DMS53 treated with DMSO at 0.1 percent for 48 hours (cell line): ENCODE measurements around the gene MYH9.

Source experiments
- DNase-seq: peaks from one replicate; lab custom pipeline; 2025; ENCODE audit not compliant: unreplicated experiment; lab: John Stamatoyannopoulos, UW

MYH9 gene

DNA sequence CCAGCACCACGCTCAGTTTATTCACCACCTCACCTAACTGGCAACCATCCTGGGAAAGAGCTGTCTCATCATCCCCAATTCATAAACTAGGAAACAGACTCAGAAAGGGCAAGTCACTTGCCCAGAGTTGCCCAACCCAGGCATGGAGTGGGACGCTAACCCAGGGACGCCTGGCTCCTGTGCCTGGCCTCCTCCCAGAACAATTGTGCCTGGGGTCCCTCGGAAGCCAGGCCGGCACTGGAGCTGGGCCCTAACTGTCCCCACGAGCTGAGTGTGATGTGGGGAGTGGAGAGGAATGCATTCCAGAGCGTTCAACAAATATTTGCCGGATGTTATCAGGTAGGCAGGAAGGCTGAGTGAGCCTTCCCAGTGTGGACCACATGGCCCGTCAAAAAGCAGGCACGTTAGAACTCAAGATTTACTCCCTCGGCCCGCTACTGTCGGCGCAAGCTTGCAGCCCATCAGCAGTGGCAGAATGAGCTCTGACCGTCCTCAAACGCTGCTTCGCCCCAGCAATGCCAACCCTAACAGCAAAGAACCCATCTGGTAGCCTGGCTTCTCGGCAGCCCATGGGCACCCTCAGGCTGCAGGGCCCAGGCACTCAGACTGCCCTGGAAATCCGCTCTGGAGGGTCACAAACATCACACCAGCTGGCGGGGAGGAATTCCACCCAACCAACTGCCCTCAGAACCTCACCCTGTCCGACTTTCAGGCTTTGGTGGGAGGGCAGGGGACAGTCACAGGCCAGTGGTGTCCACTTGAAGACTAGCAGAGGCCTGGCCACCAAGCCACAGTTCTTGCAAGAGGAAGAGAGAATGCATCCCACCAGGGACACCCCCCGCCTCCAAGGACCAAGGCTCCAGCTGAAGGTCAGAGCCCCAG, 35.6 kb downstream of the MYH9 start:
- DNase-seq, result no peak

DNA sequence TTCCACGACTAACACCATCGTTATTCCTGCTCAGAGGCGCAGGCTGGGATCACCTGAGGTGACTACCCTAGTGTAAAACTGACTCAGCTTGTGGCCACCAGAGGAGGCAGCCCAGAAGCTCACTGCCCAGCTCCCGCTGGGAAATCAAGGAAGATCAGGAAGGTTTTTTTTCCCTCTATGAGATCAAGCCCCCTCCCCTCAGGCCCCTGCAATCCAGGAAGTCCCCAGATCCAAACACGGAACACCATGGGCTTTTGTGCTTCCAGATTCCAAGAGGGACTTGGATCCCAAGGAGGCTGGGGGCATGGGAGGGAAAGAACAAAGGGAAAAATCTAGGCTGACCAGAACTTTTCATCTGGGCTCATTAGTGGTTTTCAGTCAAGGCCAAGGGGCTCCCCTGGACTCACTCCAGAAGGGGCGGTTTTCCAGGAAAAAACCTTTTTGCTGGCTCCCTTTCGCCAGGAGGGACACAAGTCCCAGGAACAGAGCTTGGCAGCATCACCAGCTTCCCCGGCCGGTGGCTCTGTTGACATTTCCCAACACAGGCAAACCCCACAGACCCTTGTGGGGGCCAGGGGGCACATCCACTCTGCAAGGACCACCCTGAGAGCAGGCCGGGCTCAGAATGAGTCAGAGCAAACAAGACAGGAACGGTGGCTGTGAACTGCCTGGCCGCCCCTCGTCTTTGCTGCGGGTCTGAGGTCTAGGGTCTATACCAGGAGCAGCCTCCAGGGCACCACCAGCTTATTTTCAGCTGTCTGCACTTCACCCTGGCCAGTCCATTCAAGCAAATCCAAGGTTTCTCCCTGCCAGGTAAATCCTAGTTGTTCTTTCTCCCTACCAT, 36.8 kb downstream of the MYH9 start:
- DNase-seq, result no peak

DNA sequence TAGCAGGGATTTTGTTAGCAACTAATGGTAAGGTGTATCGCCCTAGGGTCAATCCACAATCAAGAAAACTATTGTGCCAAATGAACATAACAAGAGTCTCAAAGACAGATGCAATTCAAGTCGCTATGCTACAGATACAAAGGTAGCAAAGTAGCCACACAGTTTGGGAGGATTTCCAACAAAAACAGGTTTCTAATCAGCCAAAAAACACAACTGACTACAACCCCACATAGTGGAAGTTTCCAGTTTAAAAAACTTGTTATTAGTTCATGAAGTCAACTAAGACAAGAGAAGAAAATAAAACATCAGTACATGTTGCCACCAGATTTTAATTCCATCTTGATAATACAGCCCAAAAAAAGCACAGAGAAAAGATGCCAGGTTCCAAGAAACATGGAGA, 38.0 kb downstream of the MYH9 start:
- DNase-seq, result no peak

DNA sequence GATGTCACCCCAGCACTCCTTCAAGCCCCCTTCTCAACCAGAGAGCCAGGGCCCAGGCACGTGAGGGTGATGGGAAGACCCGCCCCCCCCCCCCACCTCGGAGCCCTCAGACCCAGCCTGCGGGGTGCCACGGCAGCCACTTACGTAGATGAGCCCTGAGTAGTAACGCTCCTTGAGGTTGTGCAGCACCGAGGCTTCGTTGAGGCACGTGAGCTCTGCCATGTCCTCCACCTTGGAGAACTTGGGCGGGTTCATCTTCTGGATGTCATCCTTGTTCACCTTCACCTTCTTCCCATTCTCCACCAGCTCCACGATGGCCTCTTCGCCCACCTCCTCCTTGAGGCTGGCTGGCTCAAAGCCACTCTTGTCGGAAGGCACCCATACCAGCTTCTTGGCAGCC, 39.0 kb downstream of the MYH9 start:
- no peak for DNase-seq

DNA sequence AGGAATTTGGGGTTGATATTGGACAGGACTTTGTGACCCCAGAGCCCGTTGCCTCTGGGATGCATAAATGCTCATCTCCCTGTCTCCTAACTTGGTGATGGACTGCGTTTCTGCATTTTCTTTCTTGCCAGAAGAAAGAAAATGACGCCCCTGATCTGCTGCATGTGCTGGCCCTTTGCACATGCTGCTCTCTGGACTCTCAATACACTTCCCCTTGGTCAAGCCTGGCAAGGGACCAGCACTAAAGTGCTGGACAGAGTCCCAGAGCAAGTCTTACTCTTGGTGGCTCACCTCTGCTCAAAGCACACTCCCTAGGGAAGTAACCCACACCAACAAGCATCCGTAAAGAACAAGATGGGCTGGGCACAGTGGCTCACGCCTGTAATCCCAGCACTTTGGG, 40.7 kb downstream of the MYH9 start:
- no peak for DNase-seq

DNA sequence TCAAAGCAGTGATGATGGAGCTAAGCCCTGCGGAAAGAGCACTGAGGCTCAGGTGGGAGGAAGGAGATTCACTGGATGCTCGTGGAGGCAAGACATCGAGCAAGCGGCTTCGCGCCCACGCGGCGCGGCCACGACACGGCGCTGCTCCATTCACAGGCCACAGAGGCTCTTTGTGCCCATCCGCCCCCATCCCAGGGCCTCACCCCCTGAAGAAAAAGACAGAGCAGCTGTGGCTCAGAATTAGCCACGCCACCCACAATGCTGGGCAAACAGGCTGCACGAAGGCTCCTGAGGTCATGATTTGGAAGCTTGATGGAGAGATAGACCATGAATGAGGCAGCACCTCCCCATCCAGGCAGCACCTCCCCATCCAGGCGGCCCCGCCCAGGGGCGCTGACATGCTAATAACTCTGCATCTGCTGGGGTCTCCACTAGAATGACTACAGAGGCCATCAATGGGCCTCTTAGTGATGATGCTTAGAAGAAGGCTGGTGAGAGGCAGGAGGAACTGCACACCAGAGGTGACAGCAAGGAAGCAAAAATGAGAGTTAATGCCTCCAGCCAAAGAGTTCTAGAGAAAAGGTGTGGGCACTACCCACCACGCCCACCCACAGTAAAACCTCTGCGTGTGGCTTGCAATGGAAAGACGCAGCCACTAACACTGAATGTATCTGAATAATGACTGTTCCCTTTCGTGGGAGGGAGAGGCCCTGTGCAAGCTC, 43.5 kb downstream of the MYH9 start:
- DNase-seq, result no peak

DNA sequence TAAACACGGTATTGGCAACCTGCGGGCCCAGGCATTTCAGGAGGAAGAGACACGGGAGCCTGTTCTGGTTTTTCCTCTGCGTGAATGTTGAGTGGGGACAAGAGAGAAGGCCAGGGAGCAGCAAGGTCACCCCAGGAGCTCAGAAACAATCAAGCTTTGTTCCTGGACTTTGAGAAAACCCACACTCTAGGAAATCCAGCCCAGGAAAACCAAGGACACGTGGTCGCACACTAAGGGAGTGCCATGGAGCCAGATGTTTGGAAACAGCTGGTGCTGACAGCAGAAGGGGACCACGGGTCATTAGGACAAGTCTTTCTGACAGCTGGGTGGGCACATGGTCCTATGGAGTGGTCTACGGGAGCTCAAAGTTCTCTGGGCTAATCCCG, 44.1 kb downstream of the MYH9 start:
- no peak for DNase-seq

DNA sequence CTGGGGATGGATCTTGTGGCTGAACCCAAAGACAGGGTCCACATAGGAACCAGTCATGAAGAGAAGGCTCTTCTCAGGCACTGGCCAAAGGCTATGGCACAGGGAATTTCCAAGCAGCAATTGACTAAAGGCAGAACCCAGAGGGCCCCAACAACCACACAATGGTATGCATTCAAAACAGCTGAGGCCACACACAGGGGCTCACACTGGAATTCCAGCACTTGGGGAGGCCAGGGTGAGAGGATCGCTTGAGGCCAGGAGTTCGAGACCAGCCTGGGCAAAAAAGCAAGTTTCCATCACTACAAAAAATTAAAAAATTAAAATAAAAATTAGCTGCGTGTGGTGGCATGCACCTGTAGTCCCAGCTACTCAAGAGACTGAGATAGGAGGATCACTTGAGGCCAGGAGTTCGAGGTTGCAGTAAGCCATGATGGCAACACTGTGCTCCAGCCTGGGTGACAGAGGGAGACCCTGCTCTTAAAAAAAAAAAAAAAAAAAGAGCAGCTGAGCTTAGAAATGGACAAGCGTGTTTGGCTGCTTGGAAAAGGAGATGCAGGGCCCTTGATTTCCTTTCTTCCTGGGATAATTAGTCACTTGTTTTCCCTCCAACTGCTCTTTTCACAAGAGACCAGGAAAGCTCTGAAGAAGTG, 44.6 kb downstream of the MYH9 start:
- no peak for DNase-seq

DNA sequence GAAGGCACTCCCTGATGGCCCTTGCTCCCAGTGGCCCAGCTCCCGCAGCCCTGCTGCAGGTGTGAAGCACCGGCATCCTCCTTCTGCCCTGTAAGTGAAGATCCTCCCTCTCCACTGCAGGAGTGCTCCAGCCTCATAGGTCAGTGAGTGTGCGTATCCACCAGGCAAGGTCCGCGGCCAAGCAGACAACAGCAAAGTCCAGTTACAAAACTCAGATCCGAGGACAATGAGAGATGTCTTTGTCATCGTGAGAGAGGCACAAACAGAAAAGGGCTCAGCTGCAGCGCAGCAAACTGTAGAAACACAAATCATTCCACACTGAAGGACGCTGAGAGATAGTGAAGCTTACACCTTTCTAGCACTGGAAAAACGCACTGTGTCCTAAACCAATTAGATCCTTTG, 46.1 kb downstream of the MYH9 start:
- no peak for DNase-seq

DNA sequence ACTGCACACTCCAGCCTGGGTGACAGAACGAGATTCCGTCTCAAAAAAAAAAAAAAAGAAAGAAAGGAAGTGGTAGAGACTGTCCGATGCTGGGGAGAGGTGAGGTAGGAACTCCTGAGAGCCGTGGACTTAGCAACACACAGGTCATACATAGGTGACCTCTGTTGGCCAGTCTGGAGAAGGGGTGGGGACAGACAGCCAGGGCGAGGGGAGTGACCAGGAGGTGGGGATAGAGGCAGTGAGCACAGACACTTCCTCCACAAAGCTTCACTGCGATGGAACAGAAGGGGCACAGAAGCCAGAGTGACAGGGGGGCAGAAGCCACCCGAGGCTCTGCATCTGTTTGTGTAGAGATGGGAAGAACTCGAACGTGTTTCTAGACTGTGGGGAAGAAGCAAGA, 47.1 kb downstream of the MYH9 start:
- no peak for DNase-seq

DNA sequence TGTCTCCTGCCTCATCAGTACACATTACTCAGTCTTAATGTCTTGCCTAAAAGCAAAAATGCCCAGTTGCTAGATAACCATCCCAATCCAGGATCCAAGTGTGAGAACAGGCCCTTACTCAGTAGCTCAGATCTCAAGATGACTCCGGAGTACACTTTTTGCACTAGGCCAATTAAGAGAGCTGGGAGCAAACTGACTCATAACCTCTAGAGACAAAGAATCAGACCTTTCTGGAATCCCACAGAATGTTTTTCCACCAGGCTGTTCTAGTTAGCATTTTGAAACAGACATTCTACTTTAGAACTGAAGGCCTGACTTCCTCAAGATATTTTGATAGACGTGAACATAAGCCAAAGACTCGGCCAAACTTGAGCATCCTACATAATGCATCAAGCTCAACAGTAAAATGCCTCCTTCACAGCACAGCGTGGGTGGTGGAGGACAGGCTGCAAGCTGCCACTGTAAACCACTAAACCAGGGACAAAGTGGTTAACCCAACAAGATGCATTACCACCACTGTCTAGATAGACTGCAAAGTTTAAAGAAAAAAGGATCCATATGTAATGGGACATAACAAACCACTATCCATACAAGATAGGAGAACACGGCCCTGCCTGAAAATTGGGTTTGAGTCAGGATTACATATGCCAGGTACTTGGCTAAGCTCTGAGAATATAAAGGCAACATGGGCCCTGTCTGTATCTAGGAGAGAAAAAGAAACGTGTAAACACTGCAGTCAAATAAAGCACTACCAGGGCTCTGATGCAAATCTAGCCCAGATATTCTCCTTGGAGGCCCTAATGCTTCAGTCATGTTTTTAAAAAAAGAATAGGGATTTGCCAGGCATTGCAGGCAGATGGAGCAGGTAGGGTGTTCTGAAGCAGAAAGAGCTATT, 48.3 kb downstream of the MYH9 start:
- DNase-seq, result no peak

DNA sequence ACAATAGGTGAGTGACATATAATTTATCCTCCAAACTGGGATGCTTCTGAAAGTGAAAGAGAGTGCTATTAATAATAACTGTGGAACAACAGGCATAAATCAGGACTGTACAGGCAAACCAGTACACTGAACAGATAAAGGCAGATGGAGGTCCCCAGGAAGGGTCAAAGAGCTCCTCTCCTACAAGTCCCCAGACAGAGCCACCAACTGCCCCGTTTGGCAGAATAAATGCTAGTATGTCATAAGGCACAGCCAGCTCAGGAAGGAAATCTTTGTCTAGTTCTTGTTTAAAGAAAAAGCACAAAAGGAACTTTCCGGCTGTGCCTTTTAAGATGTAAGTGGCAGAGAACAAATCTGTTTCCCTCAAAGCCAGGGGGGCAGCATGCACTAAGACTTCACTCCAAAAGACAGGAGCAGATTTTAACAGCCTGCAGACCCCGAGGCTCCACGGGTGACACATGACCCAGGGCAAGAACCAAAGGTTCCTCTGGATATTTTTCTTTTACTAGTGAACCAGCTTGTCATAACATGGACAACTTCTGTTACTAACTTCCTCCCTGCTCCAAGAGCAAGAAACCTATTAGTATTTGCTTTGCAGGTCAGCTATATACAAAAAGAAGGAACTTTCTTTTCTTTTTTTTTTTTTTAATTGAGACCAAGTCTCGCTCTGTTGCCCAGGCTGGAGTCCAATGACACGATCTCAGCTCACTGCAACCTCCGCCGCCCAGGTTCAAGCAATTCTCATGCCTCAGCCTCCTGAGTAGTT, 50.2 kb downstream of the MYH9 start:
- DNase-seq, result no peak

DNA sequence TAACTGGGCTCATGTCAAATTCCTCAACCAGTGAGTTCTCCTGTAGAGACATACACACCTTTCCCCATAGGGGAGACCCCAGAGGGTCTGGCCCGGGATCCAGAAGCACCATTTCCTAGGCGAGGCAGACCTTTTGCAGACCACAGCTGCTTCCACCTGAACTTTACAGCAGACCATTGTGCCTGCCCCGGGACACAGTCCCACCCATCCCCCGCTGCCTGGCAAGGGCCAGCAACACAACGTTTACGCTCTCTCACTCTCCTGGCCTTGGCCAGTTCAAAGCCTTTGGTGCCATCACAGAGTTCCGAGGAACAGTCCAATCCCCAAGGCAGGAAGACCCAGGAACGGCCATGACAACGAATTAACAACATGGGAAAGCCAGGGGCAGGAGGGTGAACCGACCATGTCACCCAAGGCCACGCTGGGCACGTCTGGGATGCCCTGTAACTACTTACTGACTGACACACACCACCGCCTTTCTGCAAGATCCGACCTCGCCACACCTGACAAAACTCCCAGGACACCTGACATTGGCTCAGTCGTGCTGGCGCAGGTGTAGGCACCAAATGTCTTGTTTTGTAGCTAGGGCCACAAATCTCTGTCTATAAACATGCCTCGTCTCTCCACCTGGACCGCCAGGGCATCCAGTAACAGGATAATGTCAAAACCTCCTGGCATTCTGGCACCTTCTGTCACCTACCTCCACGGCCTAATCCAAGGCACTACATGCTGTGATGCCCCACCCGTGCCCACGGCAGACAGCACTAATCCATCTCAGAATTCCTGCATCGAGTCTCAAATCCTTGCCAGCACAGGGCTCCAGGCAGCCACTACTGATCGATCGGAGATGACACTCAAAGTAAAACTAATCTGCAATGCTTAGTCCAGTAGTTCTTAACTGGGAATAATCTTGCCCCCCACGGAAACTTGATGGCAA, 51.3 kb downstream of the MYH9 start:
- no peak for DNase-seq

DNA sequence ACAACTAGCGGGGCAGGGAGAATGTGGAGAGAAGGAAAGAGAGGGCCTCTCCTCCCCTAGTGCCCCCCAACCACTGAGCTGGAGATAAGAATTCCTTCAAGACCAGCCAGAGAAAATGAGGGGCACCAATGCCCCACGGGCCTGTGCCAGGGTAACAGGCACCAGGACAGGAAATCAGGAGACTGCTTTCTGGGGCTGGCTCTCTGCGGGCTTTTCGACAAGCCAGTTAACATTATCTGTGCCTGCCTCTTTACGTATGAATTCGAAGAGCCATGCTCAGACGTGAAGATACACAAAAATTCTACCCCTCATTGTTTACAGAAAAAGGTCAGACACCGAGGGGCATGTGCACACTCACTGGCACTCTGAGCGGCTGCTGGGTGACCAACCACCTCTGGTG, 52.1 kb downstream of the MYH9 start:
- DNase-seq, result no peak

DNA sequence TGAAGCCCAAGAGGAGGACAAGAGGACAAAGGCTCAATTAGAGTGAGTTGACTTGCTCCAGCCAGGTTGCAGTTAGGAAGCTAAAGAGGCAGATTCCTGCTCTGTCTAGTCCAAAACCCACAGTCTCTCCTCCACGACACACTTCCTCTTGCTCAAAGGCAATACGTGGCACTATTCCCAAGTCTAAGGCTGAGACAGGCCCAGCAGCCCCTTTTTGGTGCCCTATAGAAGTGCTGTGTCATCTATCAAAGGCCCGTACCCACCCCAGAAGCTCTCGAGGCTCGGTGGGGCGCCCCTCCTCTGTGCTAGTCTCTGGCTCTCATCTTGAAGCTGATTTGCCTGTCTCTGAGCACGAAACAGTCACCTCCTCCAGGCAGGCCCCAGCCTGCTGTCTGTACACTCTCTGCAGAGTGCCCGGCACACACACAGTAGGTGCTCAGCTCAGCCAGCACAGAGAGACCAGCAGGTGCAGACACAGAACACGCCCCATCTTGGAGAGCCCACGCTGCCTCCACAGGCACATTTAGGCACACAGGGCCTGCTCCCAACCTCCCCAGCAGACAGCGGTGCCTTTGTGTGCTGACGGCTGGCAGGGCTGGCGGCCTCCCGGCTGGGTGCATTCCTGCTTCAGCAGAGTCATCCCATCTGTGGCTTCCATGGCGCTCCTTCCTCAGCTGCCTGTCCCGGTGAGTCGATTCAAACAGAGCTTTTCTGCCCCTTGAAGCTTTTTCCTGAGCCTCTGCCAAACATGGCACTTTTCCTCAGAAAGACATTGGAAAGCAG, 52.8 kb downstream of the MYH9 start:
- DNase-seq, result no peak

DNA sequence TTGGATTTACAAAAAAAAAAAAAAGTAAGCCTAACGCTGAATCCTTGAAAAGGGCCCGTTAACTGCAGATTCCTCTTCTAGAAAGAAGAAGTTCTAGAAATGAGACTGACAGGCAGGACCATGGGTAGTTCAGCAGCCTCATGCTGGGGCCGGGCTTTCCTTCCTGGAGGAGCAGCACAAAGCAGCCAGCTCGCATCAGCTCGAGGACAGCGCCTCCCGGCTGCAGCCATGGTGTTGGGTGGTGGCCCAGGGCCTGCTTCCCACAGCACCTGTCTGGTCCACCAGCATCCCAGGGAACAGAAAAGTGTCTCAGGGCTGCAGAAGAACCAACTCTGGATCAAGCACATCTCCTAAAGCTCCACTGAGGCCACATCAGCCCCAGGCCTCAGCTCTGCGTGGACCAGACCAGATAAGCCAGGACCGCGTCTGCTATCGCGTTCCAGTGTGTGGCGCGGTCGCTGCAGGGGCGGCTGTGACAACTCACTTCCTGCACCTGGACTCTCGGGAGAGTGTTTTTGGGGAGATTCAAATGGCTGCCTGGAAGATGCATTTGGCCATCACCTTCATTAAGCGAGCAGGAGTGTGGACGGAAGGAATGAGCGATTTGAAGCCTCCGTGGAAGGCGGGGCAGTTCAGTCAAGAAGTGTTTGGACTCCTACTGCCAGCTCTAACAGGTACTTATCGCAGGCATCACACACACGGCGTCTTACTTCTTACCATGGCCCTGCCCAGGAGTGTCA, 53.5 kb downstream of the MYH9 start:
- DNase-seq, result no peak

DNA sequence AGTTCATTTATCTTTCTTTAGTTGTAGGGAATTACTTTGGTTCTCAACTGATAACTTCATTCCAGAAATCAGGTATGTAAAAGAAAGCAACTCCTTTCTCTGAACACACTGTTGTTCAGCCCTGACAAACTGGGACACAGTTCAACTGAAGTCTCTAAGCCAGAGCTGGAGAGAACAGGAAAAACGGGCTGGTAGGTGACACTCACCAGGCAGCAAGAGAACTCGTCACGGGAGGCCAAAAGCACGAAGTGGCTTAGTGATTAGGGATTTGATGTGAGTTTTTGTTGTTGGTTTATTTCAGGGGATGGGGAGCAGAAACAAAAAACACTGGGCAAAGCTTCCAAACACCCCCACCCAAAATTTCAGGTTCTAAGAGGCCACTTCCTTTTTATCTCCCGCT, 54.1 kb downstream of the MYH9 start:
- no peak for DNase-seq
